HG03575 (cell line): ENCODE results near the gene DDX28.

Source experiments
- ATAC-seq: cut with Tn5 transposase; IDR thresholded peaks from one replicate; pipeline ENCODE4 v1.9.1; 2021; ENCODE audit not compliant: unreplicated experiment, insufficient number of reproducible peaks, low FRiP score; ENCODE audit errors: extremely low read depth

DDX28 gene

GRCh38 chr16:68022728-68023537, at the start of gene DDX28, which contains the start of gene DUS2:
Gene DDX28 (minus strand): TSS chr16:68023232. CDS start chr16:68023202, 30 bp downstream.
Gene DUS2 (plus strand): TSS chr16:68023284. CDS start chr16:68038024, 14,740 bp downstream.
- ATAC-seq: no peak

- no peak for ATAC-seq
These were observed 49.1 kb upstream of the DDX28 start for GRCh38 chr16:68072038-68072695.

GRCh38 chr16:68071518-68071901, 48.5 kb upstream of the DDX28 start:
- ATAC-seq: no peak

GRCh38 chr16:68070806-68071517, 47.9 kb upstream of the DDX28 start:
- ATAC-seq: no peak

- no peak for ATAC-seq
These were observed 47.3 kb upstream of the DDX28 start for GRCh38 chr16:68070249-68070730.

GRCh38 chr16:68069511-68070248, 46.6 kb upstream of the DDX28 start:
- no peak for ATAC-seq

GRCh38 chr16:68068926-68069325, 45.9 kb upstream of the DDX28 start:
- no peak for ATAC-seq

GRCh38 chr16:68066763-68067162, 43.7 kb upstream of the DDX28 start:
- no peak for ATAC-seq

- no peak for ATAC-seq
These were observed 42.8 kb upstream of the DDX28 start for GRCh38 chr16:68065716-68066305.

GRCh38 chr16:68064791-68065365, 41.8 kb upstream of the DDX28 start:
- ATAC-seq: no peak

GRCh38 chr16:68062910-68063393, 39.9 kb upstream of the DDX28 start:
- no peak for ATAC-seq

GRCh38 chr16:68061396-68061795, 38.4 kb upstream of the DDX28 start:
- ATAC-seq: no peak

GRCh38 chr16:68059804-68060203, 36.8 kb upstream of the DDX28 start:
- no peak for ATAC-seq

- no peak for ATAC-seq
These were observed 32.4 kb upstream of the DDX28 start for GRCh38 chr16:68055395-68055794.

GRCh38 chr16:68049449-68049848, 26.4 kb upstream of the DDX28 start:
- ATAC-seq: no peak

GRCh38 chr16:68047987-68048386, 25.0 kb upstream of the DDX28 start:
- no peak for ATAC-seq

GRCh38 chr16:68046106-68046505, 23.1 kb upstream of the DDX28 start:
- ATAC-seq: no peak

GRCh38 chr16:68041783-68042182, 18.8 kb upstream of the DDX28 start:
- no peak for ATAC-seq
